Measurements from ENCODE around the gene CALML4.
"Not testable (repeated sequence)": the region's sequence is repeated elsewhere in the genome, so short reads cannot be mapped to it uniquely, and the experiment has no call there.

Gene CALML4
- 0.06 to 0.99 (median 0.26) reads per million in 18 experiments for total RNA-seq

- DNase-seq: peak; percentile 29 to 50
These were observed at the start of gene CALML4 for GRCh38 chr15:68204776-68205557. Gene CALML4, minus strand, starts transcription at chr15:68205332. Its CDS starts 85 bp downstream, at chr15:68205247.

GRCh38 chr15:68252925-68253534, 47.9 kb upstream of the CALML4 start:
- peak; percentile 79 to 88 for DNase-seq

- peak; percentile 75 to 76 for DNase-seq
These were observed 44.1 kb upstream of the CALML4 start for GRCh38 chr15:68249058-68249713.

GRCh38 chr15:68244235-68244634, 39.1 kb upstream of the CALML4 start:
- no peak for DNase-seq

GRCh38 chr15:68241088-68241935, 36.2 kb upstream of the CALML4 start:
- no peak for DNase-seq

- DNase-seq: no peak
These were observed 33.9 kb upstream of the CALML4 start for GRCh38 chr15:68239025-68239424.

- no peak for DNase-seq
These were observed 29.9 kb upstream of the CALML4 start for GRCh38 chr15:68235022-68235421.

GRCh38 chr15:68234520-68234919, 29.4 kb upstream of the CALML4 start:
- not testable (repeated sequence) for DNase-seq

- no peak for DNase-seq
These were observed 28.9 kb upstream of the CALML4 start for GRCh38 chr15:68234060-68234459.

GRCh38 chr15:68232937-68233336, 27.8 kb upstream of the CALML4 start:
- peak; percentile 21 to 71 for DNase-seq

- DNase-seq: peak; percentile 67 to 71
These were observed 27.3 kb upstream of the CALML4 start for GRCh38 chr15:68232449-68232848.

GRCh38 chr15:68231102-68231818, 26.1 kb upstream of the CALML4 start:
- no peak for DNase-seq

- DNase-seq: no peak
These were observed 25.3 kb upstream of the CALML4 start for GRCh38 chr15:68230157-68231100.

- DNase-seq: peak; percentile 78 to 89
These were observed 24.4 kb upstream of the CALML4 start, which contains the start of gene CLN6 for GRCh38 chr15:68229386-68230156. Gene CLN6, minus strand, starts transcription at chr15:68229728. Its CDS starts 144 bp downstream, at chr15:68229584.

- no peak for DNase-seq
These were observed 23.8 kb upstream of the CALML4 start for GRCh38 chr15:68228971-68229385.

- peak; percentile 14 to 33 for DNase-seq
These were observed 23.2 kb upstream of the CALML4 start for GRCh38 chr15:68228143-68228970.

GRCh38 chr15:68227643-68228142, 22.6 kb upstream of the CALML4 start:
- no peak for DNase-seq

- DNase-seq: not testable (repeated sequence)
These were observed 20.3 kb upstream of the CALML4 start for GRCh38 chr15:68225442-68225841.

All from inflammatory macrophage (primary cell).